ENCODE measurements around the gene NR2E1.

Gene NR2E1

DNA sequence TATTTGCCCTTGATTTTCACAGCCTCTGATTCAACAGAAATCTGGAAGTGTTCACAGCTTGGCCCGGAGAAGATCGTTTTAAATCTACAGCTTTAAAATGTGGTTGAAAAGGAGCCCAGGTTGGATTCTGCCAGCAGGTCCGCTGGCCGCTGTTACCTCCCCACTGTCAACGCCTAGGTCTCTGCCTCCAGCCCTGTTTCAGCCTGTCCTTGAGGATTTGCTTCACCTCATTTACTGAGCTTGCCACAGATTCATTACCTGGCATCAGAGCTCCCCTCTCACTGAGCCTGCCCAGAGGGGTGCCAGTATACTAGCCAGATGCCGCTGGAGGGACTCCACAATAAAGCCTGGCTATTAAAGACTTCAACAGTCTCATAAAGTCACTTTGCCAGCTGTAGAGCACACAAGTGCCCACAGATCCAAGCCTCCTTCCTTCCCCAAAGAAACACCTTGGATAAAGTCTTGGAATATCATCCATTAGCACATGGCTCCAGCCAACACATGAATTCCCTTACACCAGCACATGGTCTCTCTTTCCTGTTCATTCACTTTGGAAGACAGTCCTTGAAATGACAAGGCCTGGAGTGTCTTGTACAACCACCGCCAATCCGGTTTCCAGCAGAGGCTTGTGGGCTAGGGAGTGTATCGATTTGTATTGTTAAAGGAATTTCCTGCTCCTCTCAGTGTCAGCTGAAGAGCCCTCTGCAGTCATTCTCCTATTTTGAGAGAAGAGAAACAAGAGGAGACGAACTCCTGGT, 9.5 kb upstream of the NR2E1 start:
- DNase-seq: no peak

DNA sequence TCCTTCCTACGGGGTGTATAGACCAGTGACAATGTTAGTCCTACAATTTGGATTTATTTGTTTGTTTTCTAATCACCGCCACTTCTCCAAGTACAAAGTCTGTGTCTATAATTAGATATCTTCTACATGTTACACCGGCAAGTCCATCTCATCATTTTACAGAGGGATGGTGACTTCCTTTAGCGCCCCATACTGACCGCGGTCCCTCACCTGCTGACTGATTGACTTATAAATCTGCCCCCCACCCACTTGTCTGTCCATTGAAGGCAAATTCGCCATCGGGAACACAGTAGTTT, 8.9 kb upstream of the NR2E1 start:
- DNase-seq: no peak

- DNase-seq: no peak
Observed at GRCh38 chr6:108157234-108157980, 8.4 kb upstream of the NR2E1 start.

DNA sequence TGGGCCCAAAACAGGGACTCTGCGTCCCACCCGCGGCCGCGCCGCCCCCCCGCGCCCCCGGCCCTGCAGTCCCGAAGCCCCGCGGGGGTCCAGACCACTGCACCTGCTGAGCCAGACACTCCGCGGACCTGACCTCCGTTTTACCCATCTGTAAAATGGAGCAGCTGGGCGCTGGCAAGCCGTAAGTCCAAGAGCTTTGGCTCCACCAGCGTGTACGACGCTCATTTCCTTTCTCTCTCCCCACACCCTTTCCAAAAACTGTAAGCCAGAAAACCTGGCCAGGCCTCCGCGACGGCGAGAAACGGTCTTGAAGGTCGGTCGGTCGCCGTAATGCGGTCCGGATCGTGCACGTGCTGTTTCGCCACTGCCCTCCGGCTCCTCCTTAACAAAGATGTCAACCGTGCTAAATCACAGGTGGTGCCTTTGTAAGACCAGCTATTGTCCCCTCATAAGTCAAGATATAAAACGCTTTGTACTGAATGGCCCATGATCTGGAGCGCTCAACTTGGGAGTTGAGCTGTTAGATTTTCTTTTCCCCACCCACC, 7.8 kb upstream of the NR2E1 start:
- no peak for DNase-seq

DNA sequence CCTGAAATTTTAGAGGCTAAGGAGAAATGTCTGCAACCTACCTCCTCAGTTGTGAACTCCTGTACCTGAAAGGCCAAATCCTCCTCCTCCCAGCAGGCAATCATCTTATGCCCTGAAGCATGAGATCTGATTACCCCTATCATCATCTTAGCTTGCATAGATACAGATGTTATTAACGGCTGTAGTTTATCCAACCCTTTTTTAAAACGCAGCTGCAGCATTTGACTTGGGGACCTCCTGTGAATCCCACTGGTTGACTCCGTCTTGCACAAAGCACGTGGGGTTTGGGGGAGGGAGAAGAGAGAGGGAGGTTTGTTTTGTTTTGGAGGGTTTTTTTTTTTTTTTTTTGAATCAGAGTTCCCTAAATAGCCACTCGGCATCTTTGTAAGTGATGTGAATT, 5.8 kb upstream of the NR2E1 start:
- DNase-seq: no peak

- DNase-seq: no peak
Observed at GRCh38 chr6:108161724-108162282, 4.0 kb upstream of the NR2E1 start.

DNA sequence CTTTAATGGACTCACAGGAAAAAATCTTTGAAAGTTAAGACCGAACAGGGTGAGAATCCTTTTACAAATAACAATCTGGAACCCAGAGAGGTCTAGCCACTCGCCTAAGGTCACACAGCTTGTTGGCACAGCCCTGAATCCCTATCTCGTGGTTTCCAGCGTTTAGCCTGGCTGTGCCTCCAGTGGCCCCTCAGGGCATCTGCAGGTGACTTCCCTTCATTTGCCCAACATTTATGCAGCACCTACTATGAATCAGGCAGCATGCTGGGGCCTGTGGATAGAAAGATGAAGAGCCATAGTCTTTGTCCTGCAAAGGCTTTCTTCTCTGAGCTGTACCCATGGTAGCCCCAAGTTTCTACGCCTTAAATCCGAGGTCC, 2.6 kb upstream of the NR2E1 start:
- no peak for DNase-seq

DNA sequence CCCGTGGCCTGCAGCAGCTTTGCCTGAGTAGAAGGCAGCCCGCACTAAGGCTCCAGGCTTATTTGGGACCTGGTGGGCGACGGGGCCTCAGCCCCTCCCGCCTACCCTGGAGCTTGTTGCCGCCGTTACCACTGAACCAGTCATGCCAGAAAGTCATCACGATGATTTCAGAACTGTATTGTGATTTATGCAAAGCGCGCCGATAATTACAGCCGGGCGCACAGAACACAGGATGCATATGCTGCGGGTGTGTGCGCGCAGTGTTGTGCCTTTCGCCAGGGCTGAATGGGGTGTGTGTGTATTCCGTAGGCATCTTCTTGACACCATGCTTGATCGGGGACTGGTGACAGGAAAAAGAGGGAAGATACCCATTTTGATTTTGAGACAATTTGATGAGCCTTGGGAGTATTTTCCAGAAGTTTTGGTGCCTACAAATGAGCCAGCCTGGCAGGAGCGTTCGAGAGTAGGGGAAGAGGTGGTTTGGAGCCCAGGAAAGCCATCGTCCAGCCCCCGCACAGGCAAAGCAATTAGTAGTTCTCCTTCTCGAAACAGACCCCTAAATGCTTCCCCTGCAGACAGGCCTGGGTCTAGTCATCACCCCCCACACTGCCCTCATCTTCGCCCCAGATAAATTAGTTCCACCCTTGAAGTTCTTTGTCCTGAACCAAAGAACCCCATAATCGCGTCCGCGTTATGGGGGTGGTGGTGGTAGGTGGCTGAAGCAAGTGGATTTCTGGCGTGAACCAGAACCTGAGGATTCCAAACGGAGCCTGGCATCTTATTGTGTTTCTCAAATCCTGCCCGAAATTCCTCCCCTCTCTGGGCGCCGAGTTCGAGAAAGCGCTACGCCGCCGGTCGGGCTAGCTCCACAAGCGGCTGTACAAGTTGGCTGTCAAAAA, 1.9 kb upstream of the NR2E1 start:
- DNase-seq: no peak

- DNase-seq: no peak
Observed at GRCh38 chr6:108164543-108164814, 1.3 kb upstream of the NR2E1 start.

- DNase-seq: no peak
Observed at GRCh38 chr6:108164815-108165706, 761 bp upstream of the NR2E1 start.

- DNase-seq: no peak
Observed at GRCh38 chr6:108166664-108167448, 1.0 kb downstream of the NR2E1 start.

GRCh38 chr6:108167449-108168089, 1.7 kb downstream of the NR2E1 start:
- DNase-seq: peak in 1 of 2 donors; percentile 17

DNA sequence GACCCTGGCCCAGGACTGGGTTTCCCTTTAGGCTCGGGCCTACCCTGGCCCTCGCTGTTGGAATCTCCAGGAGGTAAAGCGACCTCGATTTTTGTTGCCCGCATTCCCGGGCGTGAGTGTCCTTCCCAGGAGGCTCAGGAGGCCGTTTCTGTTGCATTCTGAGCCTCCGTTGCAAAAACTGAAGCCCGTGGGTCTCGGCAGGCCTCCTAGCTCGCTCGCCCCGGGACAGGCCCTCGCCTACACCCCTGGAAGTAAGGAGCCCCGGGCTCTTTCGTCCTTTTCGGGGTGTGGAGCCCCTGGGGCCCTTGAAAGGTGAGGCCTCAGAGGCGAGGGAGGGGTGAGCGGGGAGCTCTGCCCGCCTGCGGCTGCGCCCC, 2.3 kb downstream of the NR2E1 start:
- no peak for DNase-seq

DNA sequence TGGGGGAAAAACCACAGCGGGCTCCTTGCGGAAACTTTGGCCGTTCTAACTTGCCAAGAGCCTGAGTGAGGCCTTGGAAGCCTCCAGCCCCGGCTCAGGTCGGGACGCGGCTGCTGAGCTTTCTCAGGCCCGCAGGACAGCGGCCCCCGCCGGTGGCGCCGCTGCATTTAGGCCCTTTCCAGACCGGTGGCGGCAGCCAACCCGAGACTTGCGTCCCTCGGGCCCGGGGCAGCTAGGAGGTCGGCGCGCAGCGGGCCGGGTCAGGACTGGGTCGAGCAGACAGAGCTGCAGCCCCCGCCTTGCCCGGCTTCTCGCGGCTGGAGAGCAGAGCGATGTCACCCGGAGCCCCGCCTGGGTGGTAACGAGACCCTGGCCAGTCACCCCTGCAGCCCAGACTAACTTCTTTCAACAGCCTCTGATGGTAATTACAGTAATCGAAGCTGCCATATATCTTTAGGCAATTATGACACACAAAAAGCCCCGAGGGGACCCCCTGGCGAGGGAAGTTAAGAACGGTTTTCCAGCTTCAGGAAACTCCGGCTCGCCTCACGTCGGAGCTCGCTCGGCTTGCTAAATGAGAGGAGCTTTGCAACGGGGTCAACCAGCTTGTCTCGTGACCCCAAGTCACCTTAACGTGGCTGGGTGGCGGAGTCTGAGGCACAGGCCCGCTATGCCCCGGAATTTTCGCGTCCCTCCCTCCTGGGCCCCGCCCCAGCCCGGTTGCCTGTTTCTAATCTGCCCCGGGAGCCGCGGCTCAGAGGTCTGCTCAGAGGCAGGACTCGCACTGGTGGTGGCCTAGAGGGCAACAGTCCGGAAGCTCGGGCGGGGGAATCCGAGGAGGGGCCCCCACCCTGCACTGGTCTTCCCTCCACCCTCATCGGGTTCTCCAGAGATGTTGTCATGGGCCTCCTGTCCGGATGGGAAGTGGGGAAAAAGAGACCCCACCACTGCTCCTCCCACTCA, 3.0 kb downstream of the NR2E1 start:
- peak; percentile 14 to 51 for DNase-seq

DNA sequence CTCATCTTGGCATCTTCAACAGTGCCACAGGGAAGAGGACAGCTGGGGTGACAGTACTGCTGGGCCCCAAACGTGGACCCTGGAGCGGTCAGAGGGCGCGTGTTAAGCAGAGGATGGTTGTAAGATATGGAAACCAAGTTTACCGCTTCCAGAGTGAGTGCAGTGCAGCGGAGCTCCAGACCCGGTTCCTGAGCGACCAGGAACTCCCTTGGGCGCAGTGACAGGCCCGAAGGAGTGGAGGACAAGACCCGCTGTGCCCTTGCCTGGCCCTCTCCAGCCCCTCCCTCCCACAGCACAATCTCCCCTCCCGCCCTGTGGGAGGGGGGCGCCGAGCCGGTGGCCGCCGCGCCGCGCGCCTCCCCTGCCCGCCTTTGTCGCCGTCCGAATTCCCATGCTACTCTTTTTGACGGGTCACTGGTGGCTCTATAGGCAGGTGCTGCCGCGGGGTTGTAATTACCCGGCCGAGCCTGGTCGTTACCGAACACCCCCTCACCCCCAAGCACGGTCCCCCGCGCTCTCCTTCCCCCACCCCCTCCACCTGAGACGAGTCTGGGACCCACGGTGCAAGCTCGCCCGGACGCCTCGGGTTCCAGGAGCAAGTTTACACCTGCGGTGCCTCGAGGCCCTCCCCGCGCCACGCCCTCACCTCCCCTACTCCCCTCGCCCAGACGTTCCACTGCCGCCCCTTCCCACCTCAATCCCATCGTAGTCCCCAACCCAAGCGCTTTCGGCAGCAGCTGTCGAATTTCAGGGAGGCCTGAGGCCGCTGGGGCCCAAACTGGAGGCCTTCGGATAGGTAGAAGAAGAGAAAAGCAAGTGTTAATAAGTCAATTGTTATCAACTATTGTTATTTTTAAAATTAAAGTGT, 3.9 kb downstream of the NR2E1 start:
- no peak for DNase-seq

- DNase-seq: no peak
Observed at GRCh38 chr6:108170332-108171290, 4.8 kb downstream of the NR2E1 start.

DNA sequence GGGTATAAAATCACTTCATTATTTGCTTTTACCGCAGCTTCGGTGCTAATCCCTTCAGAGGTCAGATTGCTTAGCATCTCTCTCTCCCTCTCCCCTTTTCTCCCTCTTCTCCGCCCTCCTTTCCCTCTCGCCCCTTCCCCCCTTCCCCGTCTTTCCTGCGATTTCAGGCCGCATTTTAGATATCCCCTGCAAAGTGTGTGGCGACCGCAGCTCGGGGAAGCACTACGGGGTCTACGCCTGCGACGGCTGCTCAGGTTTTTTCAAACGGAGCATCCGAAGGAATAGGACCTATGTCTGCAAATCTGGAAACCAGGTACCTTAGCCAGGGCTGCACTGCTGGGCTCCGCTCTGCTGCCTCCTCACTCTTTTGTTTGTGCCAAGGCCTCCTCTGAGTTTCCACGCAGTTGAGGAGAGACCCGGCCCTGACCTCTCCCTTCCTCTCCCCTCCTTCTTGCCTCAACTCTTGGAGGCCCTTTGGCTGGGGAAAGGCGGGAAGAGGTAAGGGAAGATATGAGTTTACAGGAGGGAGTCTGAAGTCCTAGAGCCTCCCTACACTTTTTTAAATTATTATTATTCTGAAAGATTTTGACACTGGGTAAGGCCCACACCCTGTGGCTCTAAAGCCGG, 5.6 kb downstream of the NR2E1 start:
- DNase-seq: no peak
